Keratinocyte (primary cell): ENCODE measurements around the gene GOLGA7B. TPM values are rescaled to one million over a fixed set of nuclear protein-coding genes. Genes with fewer than 3 reads are reported as not detected.
"Not testable (repeated sequence)": the region's sequence is repeated elsewhere in the genome, so short reads cannot be mapped to it uniquely, and the experiment has no call there.

Experiments
- DNase-seq: peaks from one replicate; pipeline ENCODE4 v3.0.0-alpha.2; 2011; ENCODE audit warnings: low read depth, missing footprints, low spot score
- FAIRE-seq: peaks from 2 replicates; lab custom pipeline; 2011; peaks lifted over from hg19 to GRCh38; lab: Jason Lieb, UNC
- H2AFZ ChIP-seq: 2 replicates; pipeline ENCODE4 v1.6.0; 2012; ENCODE audit warnings: low read length, control low read depth, inconsistent platforms; ENCODE audit not compliant: control insufficient read depth
- H3K27ac ChIP-seq: 2 replicates; pipeline ENCODE4 v1.5.1; 2011; ENCODE audit warnings: low read length; ENCODE audit not compliant: control insufficient read depth, insufficient read depth
- H3K27me3 ChIP-seq: 3 replicates; pipeline ENCODE4 v1.6.0; 2011; ENCODE audit warnings: low read length; ENCODE audit not compliant: control insufficient read depth, insufficient read depth; ENCODE audit errors: extremely low read depth
- H3K36me3 ChIP-seq, 2 experiments: 2 replicates in 1 of 2; 3 replicates in 1 of 2; pipeline ENCODE4 v1.5.1; 2011; ENCODE audit warnings: low read length in 2 of 2, mild to moderate bottlenecking in 1 of 2; ENCODE audit not compliant: control insufficient read depth in 2 of 2, insufficient read depth in 2 of 2; ENCODE audit errors: extremely low read depth in 1 of 2
- H3K4me1 ChIP-seq: 3 replicates; pipeline ENCODE4 v1.5.1; 2011; ENCODE audit warnings: low read length; ENCODE audit not compliant: control insufficient read depth, insufficient read depth; ENCODE audit errors: extremely low read depth
- H3K4me2 ChIP-seq: 3 replicates; pipeline ENCODE4 v1.6.0; 2011; ENCODE audit warnings: low read depth, low read length; ENCODE audit not compliant: control insufficient read depth, insufficient read depth; ENCODE audit errors: extremely low read depth
- H3K4me3 ChIP-seq, 3 experiments: fragments of 200-600 bp in 1 of 3; sonication (generic) in 1 of 3; 2 replicates in 2 of 3; 3 replicates in 1 of 3; pipeline ENCODE4 v1.5.1; 2011 to 2016; ENCODE audit warnings: low read length in 3 of 3, mild to moderate bottlenecking in 3 of 3, control low read depth in 2 of 3, inconsistent platforms in 1 of 3, low read depth in 1 of 3, mixed read lengths in 1 of 3, mixed run types in 1 of 3, moderate library complexity in 1 of 3; ENCODE audit not compliant: control insufficient read depth in 2 of 3, insufficient read depth in 2 of 3; ENCODE audit errors: extremely low read depth in 1 of 3
- H3K79me2 ChIP-seq: 2 replicates; pipeline ENCODE4 v1.6.0; 2012; ENCODE audit warnings: low read length; ENCODE audit not compliant: control insufficient read depth, insufficient read depth
- H3K9ac ChIP-seq: 3 replicates; pipeline ENCODE4 v1.6.0; 2011; ENCODE audit warnings: low read length; ENCODE audit not compliant: control insufficient read depth, insufficient read depth; ENCODE audit errors: extremely low read depth
- H3K9me1 ChIP-seq: 3 replicates; pipeline ENCODE4 v1.6.0; 2011; ENCODE audit warnings: low read length; ENCODE audit not compliant: control insufficient read depth, insufficient read depth; ENCODE audit errors: extremely low read depth
- H3K9me3 ChIP-seq: 2 replicates; pipeline ENCODE4 v1.5.1; 2012; ENCODE audit warnings: low read depth, low read length; ENCODE audit not compliant: control insufficient read depth
- H4K20me1 ChIP-seq: 3 replicates; pipeline ENCODE4 v1.6.0; 2011; ENCODE audit warnings: low read length; ENCODE audit not compliant: control insufficient read depth, insufficient read depth; ENCODE audit errors: extremely low read depth
- EZH2 ChIP-seq: IDR thresholded peaks from one replicate; pipeline ENCODE4 v1.6.1; 2012; ENCODE audit warnings: inconsistent platforms, mild to moderate bottlenecking, low read length, moderate library complexity
- dilution Hi-C: fragments of 300-500 bp; cut with MboI; formaldehyde crosslinking; loops from one replicate; pipeline ENCODE4 v1.7.0; 2020; ENCODE audit warnings: low sequenced_read_pairs; ENCODE audit not compliant: extremely low pct_ligation_motif_present
- polyA plus RNA-seq, 5 experiments: library from polyadenylated mRNA; depleted of rRNA in 3 of 5; stranded (reverse) in 3 of 5; stranded (forward) in 1 of 5; unstranded in 1 of 5; fragments of >200 nt; gene quantifications; 1 replicate in 1 of 5; 2 replicates in 3 of 5; 3 replicates in 1 of 5; pipeline versions ENCODE4 v1.2.1 to v1.2.3, GENCODE V29; 2011 to 2012; ENCODE audit warnings: missing spikeins in 2 of 5, low read depth in 1 of 5, low replicate concordance in 1 of 5
- TF ChIP-seq, protein P1 (sequence below), 3 experiments: IDR thresholded peaks in 1 of 3; conservative IDR thresholded peaks in 1 of 3; optimal IDR thresholded peaks in 1 of 3; 2 replicates in 2 of 3; 3 replicates in 1 of 3; pipeline versions ENCODE3 to v1.5.1; 2011; ENCODE audit warnings: low read length in 3 of 3, mild to moderate bottlenecking in 3 of 3, moderate library complexity in 2 of 3, control low read depth in 1 of 3, inconsistent platforms in 1 of 3; ENCODE audit not compliant: insufficient read depth in 2 of 3; ENCODE audit errors: extremely low read depth in 1 of 3

The GOLGA7B gene
- polyA plus RNA-seq, 1 donor (not counting 4 experiments of a cell fraction or from before 2014, with no cell fraction given), result 4.9 TPM

- DNase-seq (no peak), FAIRE-seq (no peak)
- no peaks in the 10 kb centered on the region for H3K36me3 ChIP-seq
- H3K9me3 ChIP-seq, result peaks cover 2% of the 10 kb centered on the region
- H3K4me1 ChIP-seq, result peaks cover 11% of the 10 kb centered on the region
- H3K79me2 ChIP-seq, result no peaks in the 10 kb centered on the region
- no peak overlapping the region for H3K4me2 ChIP-seq
- no peak for TF ChIP-seq EZH2
- TF ChIP-seq, protein P1, sequence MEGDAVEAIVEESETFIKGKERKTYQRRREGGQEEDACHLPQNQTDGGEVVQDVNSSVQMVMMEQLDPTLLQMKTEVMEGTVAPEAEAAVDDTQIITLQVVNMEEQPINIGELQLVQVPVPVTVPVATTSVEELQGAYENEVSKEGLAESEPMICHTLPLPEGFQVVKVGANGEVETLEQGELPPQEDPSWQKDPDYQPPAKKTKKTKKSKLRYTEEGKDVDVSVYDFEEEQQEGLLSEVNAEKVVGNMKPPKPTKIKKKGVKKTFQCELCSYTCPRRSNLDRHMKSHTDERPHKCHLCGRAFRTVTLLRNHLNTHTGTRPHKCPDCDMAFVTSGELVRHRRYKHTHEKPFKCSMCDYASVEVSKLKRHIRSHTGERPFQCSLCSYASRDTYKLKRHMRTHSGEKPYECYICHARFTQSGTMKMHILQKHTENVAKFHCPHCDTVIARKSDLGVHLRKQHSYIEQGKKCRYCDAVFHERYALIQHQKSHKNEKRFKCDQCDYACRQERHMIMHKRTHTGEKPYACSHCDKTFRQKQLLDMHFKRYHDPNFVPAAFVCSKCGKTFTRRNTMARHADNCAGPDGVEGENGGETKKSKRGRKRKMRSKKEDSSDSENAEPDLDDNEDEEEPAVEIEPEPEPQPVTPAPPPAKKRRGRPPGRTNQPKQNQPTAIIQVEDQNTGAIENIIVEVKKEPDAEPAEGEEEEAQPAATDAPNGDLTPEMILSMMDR (optimal IDR thresholded peaks at IDR 0.05 in 1 of 3, IDR thresholded peaks at IDR 0.05 in 1 of 3, conservative IDR thresholded peaks at IDR 0.05 in 1 of 3; ENCODE audit: extremely low read depth in 1 of 3, insufficient read depth in 2 of 3, low read length in 3 of 3), result no peak
- no peak overlapping the region for H2AFZ ChIP-seq
- H4K20me1 ChIP-seq, result no peaks in the 10 kb centered on the region
- no peak overlapping the region for H3K4me3 ChIP-seq
- no peak overlapping the region for H3K27ac ChIP-seq
- dilution Hi-C loops, result no loop called here
- H3K9ac ChIP-seq, result no peak overlapping the region
- no peaks in the 10 kb centered on the region for H3K9me1 ChIP-seq
- H3K27me3 ChIP-seq, result peaks cover 4% of the 10 kb centered on the region
These were observed 13.2 kb upstream of the GOLGA7B start for GRCh38 chr10:97836446-97836845.

DNA sequence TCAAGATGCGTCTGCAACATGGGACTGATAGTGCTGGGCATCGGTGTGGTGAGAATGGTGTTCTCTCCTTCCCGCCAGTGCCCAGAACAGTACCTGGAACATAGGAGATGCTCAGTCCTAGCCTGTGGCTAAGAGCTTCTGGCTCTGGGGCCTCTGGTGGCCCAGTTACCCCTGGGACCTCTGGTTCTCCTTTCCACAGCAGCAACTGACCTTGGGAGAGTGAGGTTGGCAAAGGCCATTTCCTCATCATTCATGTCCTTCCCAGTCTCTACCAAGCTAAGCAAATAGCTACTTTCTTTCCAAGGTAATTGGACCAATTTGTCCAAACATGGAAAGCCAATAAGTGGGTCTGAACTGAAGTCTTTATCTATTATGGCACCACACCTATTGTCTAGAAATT, 11.6 kb upstream of the GOLGA7B start:
- Histone ChIP-seq H3K36me3 (no peaks in the 10 kb centered on the region), H3K9me3 (peaks cover 2% of the 10 kb centered on the region), H3K27me3 (no peaks in the 10 kb centered on the region), H3K4me2 (no peak overlapping the region), H3K4me1 (peaks cover 14% of the 10 kb centered on the region), H4K20me1 (no peaks in the 10 kb centered on the region), H3K27ac (no peak overlapping the region), H2AFZ (no peak overlapping the region), H3K79me2 (no peaks in the 10 kb centered on the region), H3K9ac (no peak overlapping the region), H3K4me3 (no peak overlapping the region), H3K9me1 (no peaks in the 10 kb centered on the region)
- TF ChIP-seq EZH2, result no peak
- TF ChIP-seq, protein P1 (optimal IDR thresholded peaks at IDR 0.05 in 1 of 3, IDR thresholded peaks at IDR 0.05 in 1 of 3, conservative IDR thresholded peaks at IDR 0.05 in 1 of 3; ENCODE audit: extremely low read depth in 1 of 3, insufficient read depth in 2 of 3, low read length in 3 of 3), result no peak
- FAIRE-seq, result no peak
- no peak for DNase-seq
- dilution Hi-C loops, result no loop called here

DNA sequence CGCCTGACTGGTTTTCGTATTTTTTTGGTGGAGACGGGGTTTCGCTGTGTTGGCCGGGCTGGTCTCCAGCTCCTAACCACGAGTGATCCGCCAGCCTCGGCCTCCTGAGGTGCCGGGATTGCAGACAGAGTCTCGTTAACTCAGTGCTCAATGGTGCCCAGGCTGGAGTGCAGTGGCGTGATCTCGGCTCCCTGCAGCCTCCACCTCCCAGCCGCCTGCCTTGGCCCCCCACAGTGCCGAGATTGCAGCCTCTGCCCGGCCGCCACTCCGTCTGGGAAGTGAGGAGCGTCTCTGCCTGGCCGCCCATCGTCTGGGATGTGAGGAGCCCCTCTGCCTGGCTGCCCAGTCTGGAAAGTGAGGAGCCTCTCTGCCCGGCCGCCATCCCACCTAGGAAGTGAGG, 8.5 kb upstream of the GOLGA7B start:
- H3K79me2 ChIP-seq, H3K36me3 ChIP-seq, H2AFZ ChIP-seq, H3K9me3 ChIP-seq, H3K27ac ChIP-seq, H3K4me2 ChIP-seq, FAIRE-seq, H4K20me1 ChIP-seq, H3K4me3 ChIP-seq, H3K9me1 ChIP-seq, H3K27me3 ChIP-seq, dilution Hi-C loops, DNase-seq, H3K9ac ChIP-seq: not testable (repeated sequence)
- H3K4me1 ChIP-seq, result peaks cover 14% of the 10 kb centered on the region

DNA sequence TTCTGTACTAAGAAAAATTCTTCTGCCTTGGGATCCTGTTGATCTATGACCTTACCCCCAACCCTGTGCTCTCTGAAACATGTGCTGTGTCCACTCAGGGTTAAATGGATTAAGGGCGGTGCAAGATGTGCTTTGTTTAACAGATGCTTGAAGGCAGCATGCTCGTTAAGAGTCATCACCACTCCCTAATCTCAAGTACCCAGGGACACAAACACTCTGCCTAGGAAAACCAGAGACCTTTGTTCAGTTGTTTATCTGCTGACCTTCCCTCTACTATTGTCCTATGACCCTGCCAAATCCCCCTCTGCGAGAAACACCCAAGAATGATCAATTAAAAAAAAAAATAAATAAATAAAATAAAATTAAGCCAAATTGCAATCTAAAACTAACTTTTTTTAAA, 7.5 kb upstream of the GOLGA7B start:
- FAIRE-seq, H4K20me1 ChIP-seq, H3K79me2 ChIP-seq, H3K36me3 ChIP-seq, H3K27me3 ChIP-seq, H2AFZ ChIP-seq, H3K9ac ChIP-seq, H3K4me2 ChIP-seq, H3K9me3 ChIP-seq, H3K4me3 ChIP-seq, DNase-seq, dilution Hi-C loops, H3K27ac ChIP-seq, H3K9me1 ChIP-seq: not testable (repeated sequence)
- H3K4me1 ChIP-seq, result peaks cover 14% of the 10 kb centered on the region
